HG02885 (cell line): ENCODE results near the gene THSD4.
"Not testable (repeated sequence)": the region's sequence is repeated elsewhere in the genome, so short reads cannot be mapped to it uniquely, and the experiment has no call there.

Source experiments
- ATAC-seq: cut with Tn5 transposase; IDR thresholded peaks from one replicate; pipeline ENCODE4 v1.9.1; 2021; ENCODE audit warnings: mild to moderate bottlenecking; ENCODE audit not compliant: unreplicated experiment, poor library complexity

THSD4 gene

GRCh38 chr15:71213943-71214342 lies 98.7 kb downstream of the THSD4 start:
- ATAC-seq, result not testable (repeated sequence)

- no peak for ATAC-seq
Measured at GRCh38 chr15:71215126-71215894, 100.0 kb downstream of the THSD4 start.

- ATAC-seq, result no peak
Measured at GRCh38 chr15:71218272-71218805, 103.1 kb downstream of the THSD4 start.

GRCh38 chr15:71219101-71219500 lies 103.8 kb downstream of the THSD4 start:
- ATAC-seq, result no peak

GRCh38 chr15:71219645-71220044 lies 104.4 kb downstream of the THSD4 start:
- no peak for ATAC-seq

- no peak for ATAC-seq
Measured at GRCh38 chr15:71220828-71221227, 105.6 kb downstream of the THSD4 start.

GRCh38 chr15:71221417-71221816 lies 106.1 kb downstream of the THSD4 start:
- no peak for ATAC-seq

- no peak for ATAC-seq
Measured at GRCh38 chr15:71223516-71223915, 108.2 kb downstream of the THSD4 start.

- no peak for ATAC-seq
Measured at GRCh38 chr15:71224024-71224423, 108.8 kb downstream of the THSD4 start.

GRCh38 chr15:71225851-71226250 lies 110.6 kb downstream of the THSD4 start:
- ATAC-seq, result no peak

- ATAC-seq, result no peak
Measured at GRCh38 chr15:71226536-71227455, 111.5 kb downstream of the THSD4 start.

GRCh38 chr15:71228403-71228802 lies 113.1 kb downstream of the THSD4 start:
- ATAC-seq, result no peak

- ATAC-seq, result no peak
Measured at GRCh38 chr15:71230303-71230702, 115.0 kb downstream of the THSD4 start.

- no peak for ATAC-seq
Measured at GRCh38 chr15:71231758-71232157, 116.5 kb downstream of the THSD4 start.

GRCh38 chr15:71232411-71232810 lies 117.1 kb downstream of the THSD4 start:
- ATAC-seq, result no peak

GRCh38 chr15:71237456-71238188 lies 122.4 kb downstream of the THSD4 start:
- no peak for ATAC-seq

- no peak for ATAC-seq
Measured at GRCh38 chr15:71238926-71239325, 123.7 kb downstream of the THSD4 start.

- no peak for ATAC-seq
Measured at GRCh38 chr15:71239592-71240364, 124.5 kb downstream of the THSD4 start.

GRCh38 chr15:71242292-71242691 lies 127.0 kb downstream of the THSD4 start:
- ATAC-seq, result no peak

- no peak for ATAC-seq
Measured at GRCh38 chr15:71244250-71244649, 129.0 kb downstream of the THSD4 start.
